ENCODE measurements around the gene DCAKD.
A peak's percentile ranks its signal among the peaks of the same experiment; 100 is the strongest.

The DCAKD gene

GRCh38 chr17:45051060-45051719, at the start of gene DCAKD:
DCAKD (minus strand) TSS chr17:45051632; CDS start chr17:45034885, 16,747 bp downstream.
- DNase-seq, result peak; percentile 96

- DNase-seq, result peak; percentile 89
These were observed 47.6 kb upstream of the DCAKD start for GRCh38 chr17:45098869-45099616.

GRCh38 chr17:45098081-45098868, 46.8 kb upstream of the DCAKD start:
- DNase-seq, result no peak

GRCh38 chr17:45096926-45097325, 45.5 kb upstream of the DCAKD start:
- no peak for DNase-seq

GRCh38 chr17:45096141-45096540, 44.7 kb upstream of the DCAKD start:
- DNase-seq, result no peak

- DNase-seq, result no peak
These were observed 42.1 kb upstream of the DCAKD start for GRCh38 chr17:45093444-45094110.

GRCh38 chr17:45092911-45093430, 41.5 kb upstream of the DCAKD start:
- DNase-seq, result peak; percentile 57

GRCh38 chr17:45091778-45092425, 40.5 kb upstream of the DCAKD start:
- no peak for DNase-seq

GRCh38 chr17:45090711-45091110, 39.3 kb upstream of the DCAKD start:
- no peak for DNase-seq

GRCh38 chr17:45088741-45089140, 37.3 kb upstream of the DCAKD start:
- DNase-seq, result no peak

- DNase-seq, result no peak
These were observed 36.5 kb upstream of the DCAKD start for GRCh38 chr17:45087978-45088377.

- DNase-seq, result no peak
These were observed 36.1 kb upstream of the DCAKD start for GRCh38 chr17:45087504-45087975.

- DNase-seq, result no peak
These were observed 35.6 kb upstream of the DCAKD start for GRCh38 chr17:45086865-45087503.

- DNase-seq, result no peak
These were observed 35.0 kb upstream of the DCAKD start for GRCh38 chr17:45086391-45086790.

GRCh38 chr17:45081047-45081703, 29.7 kb upstream of the DCAKD start:
- no peak for DNase-seq

GRCh38 chr17:45077643-45078042, 26.2 kb upstream of the DCAKD start:
- DNase-seq, result no peak

- no peak for DNase-seq
These were observed 22.1 kb upstream of the DCAKD start for GRCh38 chr17:45073414-45074070.

GRCh38 chr17:45070809-45071208, 19.4 kb upstream of the DCAKD start:
- DNase-seq, result no peak

- no peak for DNase-seq
These were observed 18.6 kb upstream of the DCAKD start for GRCh38 chr17:45070001-45070400.

- DNase-seq, result no peak
These were observed 16.2 kb upstream of the DCAKD start for GRCh38 chr17:45067637-45068036.

- no peak for DNase-seq
These were observed 11.8 kb upstream of the DCAKD start for GRCh38 chr17:45063198-45063597.

Data from femur (tissue), 1 donor.